DMS53 treated with DMSO at 0.1 percent for 48 hours (cell line): Measurements from ENCODE around the gene MYRIP.

Source experiments
- DNase-seq: peaks from one replicate; lab custom pipeline; 2025; ENCODE audit not compliant: unreplicated experiment; lab: John Stamatoyannopoulos, UW

Gene MYRIP

GRCh38 chr3:40172560-40172959 is 363.2 kb downstream of the MYRIP start:
- no peak for DNase-seq

- DNase-seq: no peak
Observed at GRCh38 chr3:40173227-40173721, 363.9 kb downstream of the MYRIP start.

- no peak for DNase-seq
Observed at GRCh38 chr3:40178012-40178594, 368.7 kb downstream of the MYRIP start.

DNA sequence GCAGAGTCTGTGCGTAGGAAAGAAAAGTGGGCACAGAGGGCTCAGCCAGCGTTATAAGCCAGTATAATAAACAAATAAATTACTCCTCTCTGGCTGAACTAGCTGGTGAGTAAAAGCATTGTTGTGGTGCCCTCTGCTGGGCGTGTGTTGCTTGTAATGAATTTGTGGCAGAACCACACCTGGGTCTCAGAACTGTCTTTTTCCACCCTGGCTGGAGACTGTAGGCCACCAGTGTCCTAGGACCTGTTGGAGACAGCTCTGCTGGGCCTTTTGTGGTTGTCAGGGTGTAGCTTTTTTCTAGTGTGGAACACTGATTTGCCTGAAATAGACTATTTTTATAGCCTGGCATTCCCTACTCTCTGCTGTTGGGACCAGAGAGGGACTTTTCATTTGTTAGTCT is 369.6 kb downstream of the MYRIP start:
- peak; percentile 7 for DNase-seq

GRCh38 chr3:40181182-40181581 is 371.8 kb downstream of the MYRIP start:
- no peak for DNase-seq

GRCh38 chr3:40185029-40185695 is 375.8 kb downstream of the MYRIP start:
- DNase-seq: no peak

GRCh38 chr3:40186508-40186907 is 377.1 kb downstream of the MYRIP start:
- DNase-seq: no peak

GRCh38 chr3:40187945-40188344 is 378.5 kb downstream of the MYRIP start:
- DNase-seq: no peak

- DNase-seq: no peak
Observed at GRCh38 chr3:40189118-40189517, 379.7 kb downstream of the MYRIP start.

DNA sequence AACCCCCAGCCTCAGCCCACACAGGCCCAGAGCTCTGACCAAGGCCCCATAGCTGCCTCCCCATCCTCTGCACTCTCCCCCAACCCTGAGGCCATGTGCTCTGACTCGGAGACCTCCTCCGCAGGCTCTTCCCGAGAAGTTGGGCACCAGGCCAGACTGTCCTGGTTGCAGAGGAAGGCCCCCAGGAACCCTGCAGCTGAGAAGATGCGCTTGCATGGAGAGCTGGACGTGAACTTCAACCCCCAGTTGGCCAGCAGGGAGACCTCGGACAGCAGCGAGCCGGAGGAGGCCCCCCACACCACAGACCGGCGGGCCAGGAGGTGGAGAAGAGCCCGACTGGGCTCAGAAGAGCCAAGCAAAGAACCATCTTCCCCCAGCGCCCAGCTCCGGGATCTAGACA is 380.6 kb downstream of the MYRIP start:
- DNase-seq: no peak

- DNase-seq: no peak
Observed at GRCh38 chr3:40191251-40191650, 381.8 kb downstream of the MYRIP start.

- DNase-seq: peak; percentile 1
Observed at GRCh38 chr3:40191850-40192448, 382.5 kb downstream of the MYRIP start.

DNA sequence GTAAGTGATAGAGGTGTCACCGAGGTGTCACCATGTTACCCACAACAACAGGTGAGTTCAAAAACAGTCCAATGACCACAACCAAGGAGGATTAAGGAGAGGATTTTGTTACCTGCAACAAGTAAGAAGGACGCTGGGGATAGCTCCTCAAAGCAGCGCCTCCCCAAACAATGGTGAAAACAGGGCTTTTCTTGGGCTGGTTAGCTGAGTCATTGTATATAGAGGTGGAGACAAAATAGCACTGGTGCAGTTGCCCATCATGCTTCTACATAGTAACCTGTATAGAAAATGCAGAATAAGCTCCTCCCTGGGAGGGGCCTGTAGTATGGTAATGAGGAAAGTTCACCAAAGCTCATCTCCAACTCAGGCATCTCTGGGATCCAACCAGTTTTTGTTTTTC is 383.2 kb downstream of the MYRIP start:
- no peak for DNase-seq

DNA sequence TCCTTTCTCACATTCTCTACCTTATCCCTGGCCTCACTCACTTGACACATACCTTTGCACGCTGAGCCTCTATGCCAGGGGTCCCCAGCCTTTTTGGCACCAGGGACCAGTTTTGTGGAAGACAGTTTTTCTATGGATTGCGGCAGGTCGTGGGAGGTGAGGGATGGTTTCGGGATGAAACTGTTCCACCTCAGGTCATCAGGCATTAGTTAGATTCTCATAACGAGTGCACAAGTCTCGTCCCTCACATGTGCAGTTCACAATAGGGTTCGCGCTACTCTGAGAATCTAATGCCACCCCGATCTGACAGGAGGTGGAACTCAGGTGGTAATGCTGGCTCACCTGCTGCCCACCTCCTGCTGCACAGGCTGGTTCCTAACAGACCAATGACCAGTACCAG is 387.6 kb downstream of the MYRIP start:
- no peak for DNase-seq

GRCh38 chr3:40200692-40201316 is 391.4 kb downstream of the MYRIP start:
- no peak for DNase-seq

DNA sequence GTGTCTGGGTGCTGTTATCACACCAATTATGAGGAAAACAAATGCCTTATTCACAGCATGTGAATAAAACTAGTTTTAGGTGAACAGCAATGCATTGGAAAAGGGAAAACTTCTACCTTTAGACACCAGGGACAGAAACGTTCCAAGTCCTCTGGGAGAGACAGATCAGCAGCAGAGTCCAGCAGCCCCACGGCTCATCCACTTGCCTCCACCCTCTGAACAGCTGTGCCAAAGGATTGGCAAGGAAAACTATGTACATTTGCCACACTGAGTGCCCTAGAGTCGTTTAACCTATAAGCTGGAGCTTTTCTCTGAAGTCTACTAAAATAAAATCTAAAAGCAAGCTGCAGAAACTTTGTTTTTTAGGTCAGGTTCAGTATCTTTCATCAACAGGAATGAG is 392.4 kb downstream of the MYRIP start:
- no peak for DNase-seq

DNA sequence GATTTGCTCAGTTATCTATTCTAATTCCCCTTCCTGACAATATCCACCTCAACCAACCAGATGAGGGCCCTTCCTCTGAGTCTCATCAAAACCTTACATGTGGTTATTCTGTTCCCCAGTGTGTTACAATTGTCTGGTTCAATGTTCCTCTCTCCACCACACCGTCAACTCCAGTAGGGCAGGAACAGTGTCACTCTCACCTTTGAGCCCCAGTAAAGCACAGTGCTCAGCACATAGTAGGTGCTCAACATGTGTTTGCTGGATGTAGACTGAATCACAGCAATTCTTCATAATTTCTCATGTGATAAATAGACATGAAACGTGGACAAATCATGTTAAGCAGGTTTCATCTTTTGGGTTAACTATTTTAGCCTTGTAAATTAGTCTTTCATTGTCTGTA is 397.1 kb downstream of the MYRIP start:
- no peak for DNase-seq

DNA sequence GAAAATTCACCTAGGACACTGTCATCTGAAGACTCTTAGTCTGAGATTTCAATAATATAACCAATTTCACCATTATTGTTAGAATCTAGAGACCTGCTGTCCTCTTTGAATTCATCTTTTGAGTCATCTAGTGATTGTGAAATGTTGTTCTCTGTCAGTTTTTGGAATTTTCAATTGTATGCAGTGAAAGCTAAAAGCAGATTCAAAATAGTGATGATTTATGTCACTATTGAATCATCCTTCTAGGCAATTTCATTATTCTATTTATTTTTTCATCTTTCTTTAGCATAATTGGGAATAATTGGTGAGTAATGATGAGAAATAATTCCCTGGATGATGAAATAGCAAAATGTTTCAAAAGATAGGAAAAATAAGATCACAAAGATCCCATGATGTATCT is 398.4 kb downstream of the MYRIP start:
- DNase-seq: no peak

DNA sequence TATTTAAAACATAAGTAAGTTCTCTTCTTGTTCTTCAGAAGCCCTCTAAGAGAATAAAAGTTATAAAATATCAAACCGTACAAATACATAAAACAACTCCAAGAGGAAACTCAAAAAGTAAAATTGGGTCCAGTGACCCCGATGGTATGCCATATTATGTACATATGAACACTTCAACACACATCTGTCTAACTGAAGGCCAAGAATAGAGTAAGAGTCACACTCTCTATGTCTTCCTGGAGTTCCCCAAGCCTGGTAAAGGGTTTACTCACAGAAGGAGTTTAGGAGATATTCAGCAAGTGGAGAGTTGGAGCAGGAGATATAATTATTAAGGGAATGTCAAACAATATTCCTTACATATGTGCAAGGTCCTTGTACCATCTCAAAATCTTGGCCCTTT is 398.8 kb downstream of the MYRIP start:
- no peak for DNase-seq

DNA sequence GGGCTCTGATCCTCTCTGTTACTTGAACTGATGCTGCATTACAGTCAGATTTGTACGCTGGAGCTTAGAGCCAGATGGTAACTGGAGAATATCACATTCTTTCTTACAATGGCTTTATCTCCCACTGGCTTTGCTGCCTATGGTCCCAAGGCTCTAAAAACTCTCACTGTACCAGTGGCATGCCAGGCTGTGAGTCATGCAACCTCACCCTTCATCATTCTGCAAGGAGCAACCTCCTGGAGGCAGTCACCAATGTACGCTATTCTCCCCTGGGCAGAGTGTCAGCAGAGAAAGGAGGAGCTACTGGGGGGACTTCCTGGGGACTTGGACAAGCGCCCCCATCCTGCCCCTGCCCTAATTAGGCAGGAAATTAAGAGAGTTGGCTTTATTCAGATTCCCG is 402.2 kb downstream of the MYRIP start:
- DNase-seq: no peak

- DNase-seq: no peak
Observed at GRCh38 chr3:40213556-40213955, 404.1 kb downstream of the MYRIP start.

- no peak for DNase-seq
Observed at GRCh38 chr3:40215015-40215414, 405.6 kb downstream of the MYRIP start.
